T-helper 9 cell (primary cell): Measurements from ENCODE around the gene DGCR2.
"Not testable (repeated sequence)": the region's sequence is repeated elsewhere in the genome, so short reads cannot be mapped to it uniquely, and the experiment has no call there.

Experiments used
- DNase-seq: peaks from one replicate; pipeline ENCODE4 v3.0.0-alpha.2; 2020

DGCR2 gene

DNA sequence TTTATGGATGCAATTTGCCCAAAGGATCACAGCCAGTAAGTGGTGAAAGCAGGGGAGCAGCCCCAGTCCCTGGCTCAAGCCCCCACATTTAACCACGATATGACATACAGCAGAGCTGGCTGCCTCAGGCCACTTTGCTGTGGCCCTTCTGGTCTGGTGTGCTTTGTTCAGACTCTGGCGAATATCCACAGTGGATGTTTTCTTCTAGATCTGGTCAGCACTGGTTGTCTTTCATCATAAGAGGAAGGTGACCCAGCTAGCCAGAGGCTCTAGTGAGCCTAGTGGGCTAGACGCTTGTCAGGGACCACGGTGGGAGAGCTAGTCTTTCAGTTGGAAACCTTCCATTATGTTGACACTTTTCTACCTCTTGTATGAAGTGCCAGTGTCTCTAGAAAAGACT, 42.5 kb downstream of the DGCR2 start:
- DNase-seq: no peak

- DNase-seq: no peak
Observed at GRCh38 chr22:19075404-19075803, 46.8 kb downstream of the DGCR2 start.

GRCh38 chr22:19072853-19073252, 49.4 kb downstream of the DGCR2 start:
- not testable (repeated sequence) for DNase-seq

DNA sequence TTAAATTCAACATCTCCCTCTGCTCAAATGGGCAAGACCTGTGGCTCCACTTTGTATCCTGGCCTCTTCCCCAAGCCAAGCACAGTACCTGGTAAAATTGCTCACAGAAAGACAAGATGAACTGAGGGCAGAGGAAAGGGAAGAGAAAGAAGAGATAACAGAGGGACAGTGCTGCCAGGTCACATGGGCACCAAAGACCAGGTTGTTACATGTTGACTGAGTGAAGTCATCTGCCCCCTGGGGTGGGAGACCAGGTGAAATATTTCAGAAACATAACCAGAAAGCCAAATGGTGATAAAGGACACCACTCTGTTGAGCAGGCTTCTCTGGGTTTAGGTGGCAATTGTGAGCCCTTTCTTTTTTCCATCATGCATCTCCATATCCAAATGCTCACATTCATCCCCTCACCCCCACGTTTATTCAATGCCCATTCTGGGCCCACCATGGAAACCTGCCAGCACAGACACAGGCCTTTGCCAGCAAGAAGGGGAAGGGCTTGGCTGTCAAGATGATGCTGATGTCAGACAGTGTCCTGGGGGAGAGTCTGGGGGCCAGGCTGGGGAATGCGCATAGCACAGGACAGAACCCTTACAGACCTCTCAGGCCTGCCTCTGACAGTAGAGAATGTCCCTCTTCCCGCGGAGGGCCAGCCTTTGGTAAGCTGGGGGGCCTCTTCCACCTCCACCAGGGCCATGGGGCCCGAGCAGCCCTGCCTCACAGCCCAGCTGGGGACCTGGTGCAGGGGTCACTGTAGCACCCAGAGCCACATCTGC, 51.6 kb downstream of the DGCR2 start:
- DNase-seq: no peak

DNA sequence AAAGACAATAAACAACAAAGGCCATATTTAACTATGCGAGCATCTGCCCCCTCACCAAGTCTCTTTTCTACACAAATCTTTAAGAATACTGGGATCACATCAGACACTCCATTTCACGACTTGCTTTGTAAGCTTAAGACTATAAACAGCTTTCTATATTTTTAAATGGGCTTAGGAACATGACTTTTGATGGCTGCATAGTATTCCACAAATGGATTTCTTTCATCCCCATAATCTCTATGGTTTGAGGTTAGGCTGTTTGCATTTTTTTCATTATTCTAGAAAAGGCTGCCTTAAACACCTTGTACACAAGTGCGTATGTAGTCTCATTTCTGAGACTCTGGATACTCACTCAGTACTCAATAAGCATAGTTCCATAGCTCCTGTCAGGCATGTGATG, 52.8 kb downstream of the DGCR2 start:
- no peak for DNase-seq

- DNase-seq: no peak
Observed at GRCh38 chr22:19068784-19069271, 53.4 kb downstream of the DGCR2 start.

DNA sequence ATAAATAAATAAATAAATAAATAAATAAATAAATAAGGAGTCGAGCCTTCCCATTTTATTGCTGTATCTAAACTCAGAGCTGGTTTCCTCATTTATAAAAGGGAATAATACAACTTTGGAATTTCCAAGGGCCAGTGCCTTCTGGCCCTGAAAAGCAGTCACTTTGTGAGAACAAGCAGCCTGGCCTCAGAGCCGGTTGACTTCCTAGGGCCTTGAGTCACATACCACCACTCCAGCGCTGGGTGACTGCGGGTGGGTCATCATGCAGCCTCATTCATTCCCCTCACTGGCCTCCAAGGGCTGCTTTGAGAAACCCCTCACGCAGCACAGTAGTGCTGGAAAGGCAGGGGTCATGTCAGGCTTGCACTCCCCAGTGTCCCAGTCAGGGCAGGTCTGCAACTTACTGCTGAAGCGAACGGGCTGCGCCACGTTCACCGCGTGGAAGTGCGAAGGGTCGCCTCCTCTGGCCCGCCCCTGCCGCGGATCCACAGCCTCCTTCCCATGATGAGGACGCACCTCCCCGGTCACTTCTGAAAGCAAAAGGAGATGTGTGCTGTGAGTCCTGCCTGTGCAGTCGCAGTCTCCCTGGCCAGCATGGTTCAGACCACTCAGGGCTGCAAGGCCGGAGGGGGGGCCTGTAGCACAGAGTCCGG, 54.4 kb downstream of the DGCR2 start:
- no peak for DNase-seq

- DNase-seq: no peak
Observed at GRCh38 chr22:19066531-19067271, 55.5 kb downstream of the DGCR2 start.

- DNase-seq: no peak
Observed at GRCh38 chr22:19065929-19066328, 56.3 kb downstream of the DGCR2 start.

GRCh38 chr22:19065298-19065859, 56.8 kb downstream of the DGCR2 start:
- DNase-seq: no peak

GRCh38 chr22:19064354-19065054, 57.7 kb downstream of the DGCR2 start:
- no peak for DNase-seq

DNA sequence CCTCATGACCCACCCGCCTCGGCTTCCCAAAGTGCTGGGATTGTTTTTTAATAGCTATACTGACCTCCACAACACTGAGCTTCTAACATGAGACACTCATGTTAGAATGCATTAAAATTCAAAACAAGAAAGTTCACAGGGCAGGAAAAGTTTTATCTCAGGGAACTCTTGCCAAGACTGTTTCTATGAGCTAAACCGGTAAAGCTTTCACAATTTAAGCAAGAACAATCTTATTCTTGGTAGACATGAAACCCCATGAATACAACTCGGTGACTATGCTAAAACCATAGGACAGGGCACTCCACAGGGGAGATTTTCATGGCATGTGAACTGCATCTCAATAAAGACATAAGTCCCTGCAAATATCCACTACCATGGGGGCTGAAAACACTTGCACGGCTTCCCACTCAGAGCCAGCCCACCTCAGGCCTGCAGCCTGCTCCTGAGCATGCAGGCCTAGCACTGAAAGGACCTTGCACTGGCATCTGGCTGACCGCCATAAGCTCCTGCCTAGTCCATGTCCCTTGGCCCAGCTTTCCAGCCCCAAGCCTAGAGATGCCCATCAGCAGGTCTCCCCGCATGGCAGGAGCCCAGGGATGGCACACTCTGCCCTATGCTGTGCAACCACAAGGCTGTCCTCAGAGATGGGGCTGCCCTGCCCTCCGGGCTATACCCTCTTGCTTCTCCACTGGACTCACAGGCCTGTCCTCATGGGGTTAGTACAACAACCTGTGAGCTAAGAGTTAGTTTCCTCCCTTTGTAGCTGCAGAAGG, 58.4 kb downstream of the DGCR2 start:
- DNase-seq: no peak

GRCh38 chr22:19062943-19063308, 59.3 kb downstream of the DGCR2 start:
- no peak for DNase-seq

- DNase-seq: no peak
Observed at GRCh38 chr22:19062139-19062942, 59.9 kb downstream of the DGCR2 start.

- no peak for DNase-seq
Observed at GRCh38 chr22:19061471-19062138, 60.6 kb downstream of the DGCR2 start.

GRCh38 chr22:19060356-19061009, 61.7 kb downstream of the DGCR2 start:
- no peak for DNase-seq

GRCh38 chr22:19059481-19060278, 62.5 kb downstream of the DGCR2 start:
- DNase-seq: no peak

- DNase-seq: no peak
Observed at GRCh38 chr22:19058713-19059451, 63.3 kb downstream of the DGCR2 start.
